Esophagus squamous epithelium (tissue), 5 donors: Measurements from ENCODE around the gene MOB3B. TPM values are rescaled to one million over a fixed set of nuclear protein-coding genes. Genes with fewer than 3 reads are reported as not detected.

Source experiments
- DNase-seq: peaks from one replicate; lab custom pipeline; 2025; lab: John Stamatoyannopoulos, UW
- H3K27ac ChIP-seq, 4 donors: fragments of 200-600 bp; sonication (generic); one replicate each; pipeline ENCODE4 v1.5.1; 2016 to 2019; ENCODE audit warnings: mild to moderate bottlenecking in 1 of 4
- H3K27me3 ChIP-seq, 4 donors: fragments of 200-600 bp; sonication (generic); 1 replicate in 3 of 4; 2 replicates in 1 of 4; pipeline versions ENCODE4 v1.5.1 to v1.6.0; 2017 to 2021; ENCODE audit warnings: antibody characterized with exemption in 1 of 4
- H3K36me3 ChIP-seq, 3 donors: fragments of 200-600 bp; sonication (generic); one replicate each; pipeline ENCODE4 v1.5.1; 2016 to 2019
- H3K4me1 ChIP-seq, 3 donors: fragments of 200-600 bp; sonication (generic); one replicate each; pipeline ENCODE4 v1.5.1; 2017 to 2019
- H3K4me3 ChIP-seq, 4 donors: fragments of 200-600 bp; sonication (generic); 1 replicate in 3 of 4; 2 replicates in 1 of 4; pipeline ENCODE4 v1.5.1; 2016 to 2019; ENCODE audit warnings: mild to moderate bottlenecking in 2 of 4, moderate library complexity in 1 of 4
- H3K9me3 ChIP-seq, 3 donors: fragments of 200-600 bp; sonication (generic); one replicate each; pipeline ENCODE4 v1.5.1; 2016 to 2019
- POLR2A ChIP-seq, 4 donors: fragments of 450-650 bp; IDR thresholded peaks; one replicate each; pipeline ENCODE4 v1.6.1; 2017; ENCODE audit warnings: antibody characterized with exemption in 4 of 4, mild to moderate bottlenecking in 4 of 4, moderate library complexity in 3 of 4
- WGBS, 2 donors: methylation state at CpG; one replicate each; pipeline ENCODE4 v1.1.5; 2018; 5-methylcytosine and 5-hydroxymethylcytosine counted together
- intact Hi-C: fragments of 100-400 bp; cut with DNase I; formaldehyde crosslinking; loops from one replicate; pipeline ENCODE4 v1.15.0; 2022
- total RNA-seq, 4 donors: library from RNA; depleted of rRNA; stranded (reverse); fragments of >200 nt; gene quantifications; one replicate each; pipeline ENCODE4 v1.1.0, GENCODE V29; 2016
- TF ChIP-seq, protein P1 (sequence below), 6 experiments: fragments of 450-650 bp in 4 of 6; fragments of 200-600 bp in 2 of 6; sonication (generic) in 2 of 6; IDR thresholded peaks; one replicate each; pipeline ENCODE4 v1.5.1; 2016 to 2019; ENCODE audit warnings: antibody characterized with exemption in 6 of 6, mild to moderate bottlenecking in 4 of 6, moderate library complexity in 4 of 6
- donor health status: DM: yes; HTN: yes; CAD: no.

MOB3B gene
- total RNA-seq, 4 donors from 2014 or later, result 2.2 to 7.6 (median 5.2) TPM

DNA sequence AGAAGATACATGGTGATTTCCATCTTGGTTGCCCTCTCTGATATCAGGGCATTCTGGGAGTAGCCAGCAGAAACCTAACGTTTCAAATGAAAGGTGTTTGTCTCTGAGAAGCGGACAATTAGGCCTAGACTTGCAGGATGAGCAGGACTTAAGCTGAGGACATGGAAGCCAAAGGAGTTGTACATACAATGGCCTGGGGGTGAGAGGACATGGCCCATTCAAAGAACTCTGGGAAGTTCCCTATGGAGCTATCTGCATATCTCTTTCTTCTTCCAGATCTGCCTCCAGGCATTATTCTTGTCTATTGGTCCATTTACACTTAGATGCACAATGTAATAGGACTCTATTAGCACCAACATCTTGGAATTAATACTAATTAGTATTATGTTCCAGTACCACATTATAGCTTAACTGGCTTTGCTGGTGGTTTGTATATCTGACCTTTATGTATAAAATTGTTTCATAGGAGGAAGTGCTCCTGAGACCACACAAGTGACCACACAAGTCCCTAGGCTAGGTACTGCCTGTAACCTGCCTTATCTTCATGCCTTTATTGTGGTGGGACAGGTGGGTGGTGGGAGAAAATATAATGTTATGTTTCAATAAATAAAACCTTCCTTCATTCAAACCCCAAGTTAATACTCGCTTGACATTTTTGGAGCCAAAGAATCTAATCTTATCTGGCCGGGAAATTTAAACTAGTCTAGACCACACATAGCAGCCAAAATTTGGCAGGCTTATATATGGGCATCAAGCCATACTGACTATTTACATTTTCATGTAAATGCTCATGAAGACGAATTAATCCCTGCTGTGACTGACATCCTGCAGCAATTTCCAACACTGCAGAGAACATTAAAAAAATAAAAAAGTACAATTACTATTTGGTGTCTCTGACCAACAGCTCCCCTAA is 180.6 kb downstream of the MOB3B start:
- H3K4me1 ChIP-seq, result peaks cover 5 to 43% (median 16%) of the 10 kb centered on the region in 3 donors
- 37 to 39% methylated on average over 5 of the region's 5 CpGs for WGBS, 2 donors
- intact Hi-C loops, result no loop called here
- TF ChIP-seq POLR2A (IDR thresholded peaks at IDR 0.05), result no peak
- TF ChIP-seq, protein P1, sequence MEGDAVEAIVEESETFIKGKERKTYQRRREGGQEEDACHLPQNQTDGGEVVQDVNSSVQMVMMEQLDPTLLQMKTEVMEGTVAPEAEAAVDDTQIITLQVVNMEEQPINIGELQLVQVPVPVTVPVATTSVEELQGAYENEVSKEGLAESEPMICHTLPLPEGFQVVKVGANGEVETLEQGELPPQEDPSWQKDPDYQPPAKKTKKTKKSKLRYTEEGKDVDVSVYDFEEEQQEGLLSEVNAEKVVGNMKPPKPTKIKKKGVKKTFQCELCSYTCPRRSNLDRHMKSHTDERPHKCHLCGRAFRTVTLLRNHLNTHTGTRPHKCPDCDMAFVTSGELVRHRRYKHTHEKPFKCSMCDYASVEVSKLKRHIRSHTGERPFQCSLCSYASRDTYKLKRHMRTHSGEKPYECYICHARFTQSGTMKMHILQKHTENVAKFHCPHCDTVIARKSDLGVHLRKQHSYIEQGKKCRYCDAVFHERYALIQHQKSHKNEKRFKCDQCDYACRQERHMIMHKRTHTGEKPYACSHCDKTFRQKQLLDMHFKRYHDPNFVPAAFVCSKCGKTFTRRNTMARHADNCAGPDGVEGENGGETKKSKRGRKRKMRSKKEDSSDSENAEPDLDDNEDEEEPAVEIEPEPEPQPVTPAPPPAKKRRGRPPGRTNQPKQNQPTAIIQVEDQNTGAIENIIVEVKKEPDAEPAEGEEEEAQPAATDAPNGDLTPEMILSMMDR (IDR thresholded peaks at IDR 0.05), result no peak
- no peaks in the 10 kb centered on the region for H3K36me3 ChIP-seq
- no peak overlapping the region for H3K27ac ChIP-seq
- H3K9me3 ChIP-seq, result no peaks in the 10 kb centered on the region
- DNase-seq, result no peak
- H3K27me3 ChIP-seq, result no peaks in the 10 kb centered on the region
- no peak overlapping the region for H3K4me3 ChIP-seq

DNA sequence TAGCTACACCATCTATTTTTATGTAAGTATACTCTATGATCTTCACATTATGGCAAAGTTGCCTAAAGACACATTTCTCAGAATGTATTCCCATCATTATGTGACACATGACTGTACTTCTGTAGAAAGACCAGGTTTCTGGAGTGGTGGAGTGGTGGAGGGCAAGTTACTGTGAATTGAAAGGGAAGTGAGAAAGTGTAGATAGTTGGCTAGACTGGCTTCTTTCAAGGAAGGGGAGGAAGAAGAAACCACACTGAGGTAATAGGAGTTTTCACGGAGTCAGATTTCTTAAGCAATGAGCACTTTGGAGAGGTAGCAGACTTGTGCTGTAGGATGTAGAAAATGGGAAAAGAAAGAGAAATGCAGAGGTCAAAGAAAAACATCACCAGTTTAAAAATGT is 181.7 kb downstream of the MOB3B start:
- WGBS, 2 donors, result 73 to 89% methylated on average over 1 of the region's 1 CpG
- Histone ChIP-seq H3K36me3 (no peaks in the 10 kb centered on the region), H3K4me1 (peaks cover 0 to 32% (median 10%) of the 10 kb centered on the region in 3 donors), H3K9me3 (no peaks in the 10 kb centered on the region), H3K4me3 (no peak overlapping the region), H3K27me3 (no peaks in the 10 kb centered on the region), H3K27ac (no peak overlapping the region)
- TF ChIP-seq, protein P1 (IDR thresholded peaks at IDR 0.05), result no peak
- no peak for TF ChIP-seq POLR2A (IDR thresholded peaks at IDR 0.05)
- DNase-seq, result no peak
- intact Hi-C loops, result no loop called here

DNA sequence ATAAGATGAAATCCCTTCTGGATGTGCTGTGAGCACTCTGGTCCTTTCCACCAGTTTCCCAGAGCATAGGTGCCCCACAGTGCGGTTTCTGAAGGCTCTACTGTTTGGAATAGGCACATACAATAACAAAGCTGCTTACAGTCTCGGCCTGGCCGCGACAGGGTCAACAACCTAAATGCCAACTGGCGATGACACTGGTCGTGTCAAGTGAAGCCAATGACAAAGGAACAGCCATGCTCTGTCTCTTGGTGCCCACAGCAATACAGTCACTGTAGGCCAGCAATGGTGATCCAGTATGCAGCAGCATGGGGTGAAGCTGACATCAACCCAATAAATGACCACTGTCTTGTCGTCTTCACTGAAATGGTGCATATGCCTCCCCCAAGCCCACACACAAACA is 184.8 kb downstream of the MOB3B start:
- 93 to 97% methylated on average over 5 of the region's 7 CpGs for WGBS, 2 donors
- no peak for DNase-seq
- H3K4me1 ChIP-seq, result peaks cover 0 to 37% (median 30%) of the 10 kb centered on the region in 3 donors
- H3K27ac ChIP-seq, result no peak overlapping the region
- H3K4me3 ChIP-seq, result no peak overlapping the region
- TF ChIP-seq, protein P1 (IDR thresholded peaks at IDR 0.05), result no peak
- no peak for TF ChIP-seq POLR2A (IDR thresholded peaks at IDR 0.05)
- H3K27me3 ChIP-seq, result no peaks in the 10 kb centered on the region
- no peaks in the 10 kb centered on the region for H3K36me3 ChIP-seq
- H3K9me3 ChIP-seq, result no peaks in the 10 kb centered on the region
- intact Hi-C loops, result no loop called here

DNA sequence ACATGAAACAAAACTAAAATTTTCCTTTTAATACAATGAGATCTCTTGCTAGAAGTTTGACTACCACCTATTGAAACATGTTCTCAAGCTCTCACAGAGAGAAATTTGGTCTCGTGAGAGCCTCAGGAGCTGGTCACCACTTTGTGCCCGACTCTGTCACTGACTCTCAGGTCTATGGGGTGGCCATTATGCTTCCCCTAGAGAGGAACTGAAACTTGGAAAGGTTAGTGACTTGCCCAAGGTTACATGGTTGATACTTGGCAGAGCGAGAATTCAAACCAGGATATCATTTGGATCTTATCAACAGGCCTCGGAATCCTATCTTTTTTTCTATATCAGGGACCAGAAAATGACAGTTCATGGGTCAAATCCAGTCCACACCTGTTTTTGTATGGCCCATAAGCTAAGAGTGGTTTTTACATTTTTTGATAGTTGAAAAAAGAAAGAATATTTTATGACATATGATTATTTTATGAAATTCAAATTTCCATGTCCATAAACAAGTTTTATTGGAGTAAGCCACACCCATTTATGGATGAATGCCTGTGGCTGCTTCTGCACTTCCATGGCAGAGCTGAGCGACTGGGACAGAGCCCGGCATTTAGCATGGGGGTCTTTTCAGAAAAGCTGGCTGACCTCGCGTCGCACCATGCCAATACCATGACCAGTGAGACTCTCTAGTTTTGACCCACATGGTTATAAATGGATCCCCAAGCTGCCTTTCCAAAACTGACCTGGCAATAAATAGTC is 187.9 kb downstream of the MOB3B start:
- Histone ChIP-seq H3K27me3 (no peaks in the 10 kb centered on the region), H3K36me3 (no peaks in the 10 kb centered on the region), H3K27ac (peak overlapping the region in 3 of 4 donors; percentile 52 to 61 (median 55)), H3K4me3 (no peak overlapping the region), H3K4me1 (peaks cover 0 to 56% (median 45%) of the 10 kb centered on the region in 3 donors), H3K9me3 (no peaks in the 10 kb centered on the region)
- intact Hi-C loops, result no loop called here
- WGBS, 2 donors, result 81 to 86% methylated on average over 9 of the region's 9 CpGs
- DNase-seq, result no peak
- no peak for TF ChIP-seq POLR2A (IDR thresholded peaks at IDR 0.05)

DNA sequence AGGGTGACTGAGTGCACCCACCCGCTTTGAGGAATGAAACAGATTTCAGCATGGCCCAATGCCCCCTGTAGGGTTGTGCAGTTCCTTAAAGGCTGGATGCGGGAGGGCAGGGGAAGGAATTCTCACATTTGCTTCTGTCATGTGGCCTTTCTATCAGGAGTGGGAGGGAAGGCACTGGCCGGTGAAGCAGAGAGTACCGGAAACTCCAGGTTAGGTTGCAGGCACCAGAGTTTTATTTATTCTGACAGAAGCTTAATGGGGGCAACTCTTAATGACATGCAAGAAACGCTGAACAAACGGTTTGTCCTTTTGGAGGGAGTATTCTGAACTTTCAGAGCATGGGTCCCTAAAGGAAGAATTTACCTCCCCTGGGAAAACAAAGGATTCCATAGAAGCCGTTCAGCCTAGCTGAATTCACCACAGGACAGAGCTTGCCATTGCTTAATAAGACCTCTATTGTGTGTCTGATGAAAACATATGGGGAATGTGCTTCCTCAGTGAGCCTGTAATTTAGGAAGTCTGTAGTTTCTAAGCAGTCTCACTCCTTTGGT is 188.6 kb downstream of the MOB3B start:
- TF ChIP-seq, protein P1 (IDR thresholded peaks at IDR 0.05), result no peak
- TF ChIP-seq POLR2A (IDR thresholded peaks at IDR 0.05), result no peak
- H3K4me3 ChIP-seq, result no peak overlapping the region
- H3K27ac ChIP-seq, result peak overlapping the region in 3 of 4 donors; percentile 52 to 61 (median 55)
- intact Hi-C loops, result no loop called here
- peaks cover 0 to 61% (median 45%) of the 10 kb centered on the region in 3 donors for H3K4me1 ChIP-seq
- DNase-seq, result no peak
- no peaks in the 10 kb centered on the region for H3K36me3 ChIP-seq
- 70 to 71% methylated on average over 5 to 6 of the region's 7 CpGs for WGBS, 2 donors
- H3K27me3 ChIP-seq, result no peaks in the 10 kb centered on the region
- no peaks in the 10 kb centered on the region for H3K9me3 ChIP-seq
